HG02870 (cell line): ENCODE results near the gene KRT81.
"Not testable (repeated sequence)": the region's sequence is repeated elsewhere in the genome, so short reads cannot be mapped to it uniquely, and the experiment has no call there.

Experiments
- ATAC-seq: cut with Tn5 transposase; IDR thresholded peaks from one replicate; pipeline ENCODE4 v1.9.1; 2021; ENCODE audit warnings: mild to moderate bottlenecking, moderate library complexity; ENCODE audit not compliant: unreplicated experiment

KRT81 gene

GRCh38 chr12:52318241-52318990 is 27.1 kb upstream of the KRT81 start:
- ATAC-seq: no peak

GRCh38 chr12:52317468-52318052 is 26.2 kb upstream of the KRT81 start:
- ATAC-seq: no peak

- no peak for ATAC-seq
Observed at GRCh38 chr12:52316701-52317100, 25.4 kb upstream of the KRT81 start.

GRCh38 chr12:52316290-52316689 is 25.0 kb upstream of the KRT81 start:
- ATAC-seq: no peak

GRCh38 chr12:52315721-52316120 is 24.4 kb upstream of the KRT81 start:
- ATAC-seq: not testable (repeated sequence)

GRCh38 chr12:52314511-52314910 is 23.2 kb upstream of the KRT81 start:
- no peak for ATAC-seq

GRCh38 chr12:52313926-52314325 is 22.6 kb upstream of the KRT81 start:
- ATAC-seq: no peak

GRCh38 chr12:52313461-52313860 is 22.1 kb upstream of the KRT81 start:
- no peak for ATAC-seq

- no peak for ATAC-seq
Observed at GRCh38 chr12:52312086-52312485, 20.8 kb upstream of the KRT81 start.

GRCh38 chr12:52311285-52311648 is 19.9 kb upstream of the KRT81 start:
- ATAC-seq: no peak

- ATAC-seq: no peak
Observed at GRCh38 chr12:52310622-52311284, 19.4 kb upstream of the KRT81 start.

GRCh38 chr12:52308806-52309425 is 17.6 kb upstream of the KRT81 start:
- ATAC-seq: no peak

GRCh38 chr12:52307836-52308805 is 16.8 kb upstream of the KRT81 start:
- no peak for ATAC-seq

- ATAC-seq: no peak
Observed at GRCh38 chr12:52306731-52307130, 15.4 kb upstream of the KRT81 start.

GRCh38 chr12:52305921-52306705 is 14.8 kb upstream of the KRT81 start:
- ATAC-seq: no peak

GRCh38 chr12:52304941-52305411 is 13.6 kb upstream of the KRT81 start:
- ATAC-seq: peak; percentile 87

- not testable (repeated sequence) for ATAC-seq
Observed at GRCh38 chr12:52302242-52302914, 11.0 kb upstream of the KRT81 start.

GRCh38 chr12:52301721-52302120 is 10.4 kb upstream of the KRT81 start:
- ATAC-seq: not testable (repeated sequence)
